ENCODE results near the gene C16orf96. TPM values are rescaled to one million over a fixed set of nuclear protein-coding genes. Genes with fewer than 3 reads are reported as not detected.

The C16orf96 gene
- total RNA-seq, 1 experiment from 2014 or later = 0.15 TPM

DNA sequence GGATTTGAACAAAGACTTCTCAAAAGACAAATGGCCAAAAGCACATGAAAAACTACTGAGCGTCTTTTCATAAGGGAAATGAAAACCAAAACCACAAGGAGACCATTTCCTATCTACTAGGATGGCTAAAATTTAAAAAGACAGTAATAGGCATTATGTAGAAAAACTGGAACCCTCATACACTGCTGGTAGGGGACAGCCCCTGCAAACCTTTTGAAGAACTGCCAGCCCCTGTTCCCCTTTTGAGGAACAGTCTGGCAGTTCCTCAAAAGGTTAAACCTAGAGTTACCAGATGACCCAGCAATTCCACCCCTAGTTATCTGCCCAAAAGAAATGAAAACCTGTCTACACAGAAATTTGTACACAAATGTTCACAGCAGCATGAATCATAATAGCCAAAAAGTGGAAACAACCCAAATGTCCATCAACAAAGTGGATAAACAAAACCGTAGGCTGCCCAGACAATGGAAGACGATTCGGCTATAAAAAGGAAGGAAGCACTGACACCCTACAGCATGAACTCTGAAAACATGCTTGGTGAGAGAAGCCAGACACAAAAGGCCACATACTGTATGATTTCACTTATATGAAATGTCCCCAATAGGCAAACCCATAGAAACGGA is 40.4 kb upstream of the C16orf96 start:
- Histone ChIP-seq H3K9me3 (ENCODE audit: insufficient read depth, low read depth) (no peaks in the 10 kb centered on the region), H3K4me2 (no peak overlapping the region)

DNA sequence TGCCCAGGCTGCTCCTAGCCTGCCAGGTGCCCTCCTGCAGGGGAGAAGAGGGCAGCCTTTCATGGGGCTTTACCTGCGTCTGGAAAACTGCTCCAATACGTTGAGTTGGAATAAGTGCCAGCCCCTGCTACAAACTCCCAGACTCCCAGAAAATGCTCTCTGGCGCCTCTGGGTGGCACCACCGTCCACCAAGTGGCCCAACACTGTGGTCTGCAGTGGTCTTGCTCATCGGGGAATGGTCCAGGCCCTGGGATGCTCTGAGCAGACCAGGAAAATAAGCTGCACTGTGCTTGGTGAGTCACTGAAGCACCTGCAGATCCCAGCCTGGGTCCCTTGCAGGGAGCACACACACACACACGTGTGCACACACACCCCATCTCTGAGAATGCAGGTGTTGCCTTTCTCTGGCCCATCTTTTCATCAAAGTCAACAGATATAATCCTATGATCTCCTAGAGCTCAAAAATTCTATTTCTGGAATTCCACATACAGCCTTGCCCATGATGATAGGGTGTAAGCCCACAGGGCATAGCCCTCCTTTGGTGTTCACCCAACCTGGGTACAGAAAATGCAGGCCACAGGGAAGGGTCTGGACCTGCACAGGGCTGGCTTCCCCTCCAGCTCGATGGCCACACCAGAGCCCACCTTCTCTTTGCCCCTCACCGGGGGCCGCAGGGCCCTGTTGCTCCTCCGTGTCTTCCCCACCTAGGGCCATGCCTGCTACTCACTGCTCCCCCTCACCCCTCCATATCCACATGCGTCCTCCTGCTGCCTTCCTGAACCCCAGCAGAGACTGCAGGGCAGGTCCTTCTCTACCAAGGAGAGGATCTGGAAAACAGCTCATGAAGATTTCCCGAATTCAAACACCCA is 38.1 kb upstream of the C16orf96 start:
- intact Hi-C loops (cut with micrococcal nuclease; ENCODE audit: unreplicated experiment) = loop anchor here (1.0 kb wide), 2 partner anchors 67 to 106 kb away; partner anchors contain the start of gene MGRN1
- Histone ChIP-seq H3K27ac (no peak overlapping the region), H3F3A (ENCODE audit: insufficient read depth, low read depth) (peaks cover 4% of the 10 kb centered on the region; the same call in 1 of the 2 replicates), H3K79me2 (ENCODE audit: low read depth) (no peaks in the 10 kb centered on the region), H3K4me2 (no peak overlapping the region), H3K4me3 (no peak overlapping the region), H2AFZ (no peak overlapping the region), H3K4me1 (replicated peaks; ENCODE audit: insufficient read depth) (no peaks in the 10 kb centered on the region), H3K9me2 (ENCODE audit: insufficient read depth) (no peaks in the 10 kb centered on the region), H4K20me1 (ENCODE audit: insufficient read depth) (no peaks in the 10 kb centered on the region; the same call in 1 of the 2 replicates), H3K27me3 (ENCODE audit: insufficient read depth, low read depth) (no peaks in the 10 kb centered on the region), H3K36me3 (ENCODE audit: low read depth) (no peaks in the 10 kb centered on the region), H3K9me3 (ENCODE audit: insufficient read depth, low read depth) (no peaks in the 10 kb centered on the region)
- BruUV-seq (replicated peaks) = no TSS peak
- ChIA-PET CTCF (interaction anchor here (0.5 to 0.6 kb wide), 3 partner anchors 98 to 180 kb away, joined by 3 to 4 read pairs (median 4); partner anchors contain the start of gene MGRN1), POLR2A (ENCODE audit: unreplicated experiment) (interaction anchor here (0.7 kb wide), 2 partner anchors 31 to 284 kb away, joined by 4 to 11 read pairs; no protein-coding TSS in a partner anchor)
- peak in 1 of 2 experiments; percentile 45 for DNase-seq
- TF ChIP-seq EZH2 (IDR thresholded peaks at IDR 0.05; ENCODE audit: low read depth) = no peak
- TF ChIP-seq, protein P1, sequence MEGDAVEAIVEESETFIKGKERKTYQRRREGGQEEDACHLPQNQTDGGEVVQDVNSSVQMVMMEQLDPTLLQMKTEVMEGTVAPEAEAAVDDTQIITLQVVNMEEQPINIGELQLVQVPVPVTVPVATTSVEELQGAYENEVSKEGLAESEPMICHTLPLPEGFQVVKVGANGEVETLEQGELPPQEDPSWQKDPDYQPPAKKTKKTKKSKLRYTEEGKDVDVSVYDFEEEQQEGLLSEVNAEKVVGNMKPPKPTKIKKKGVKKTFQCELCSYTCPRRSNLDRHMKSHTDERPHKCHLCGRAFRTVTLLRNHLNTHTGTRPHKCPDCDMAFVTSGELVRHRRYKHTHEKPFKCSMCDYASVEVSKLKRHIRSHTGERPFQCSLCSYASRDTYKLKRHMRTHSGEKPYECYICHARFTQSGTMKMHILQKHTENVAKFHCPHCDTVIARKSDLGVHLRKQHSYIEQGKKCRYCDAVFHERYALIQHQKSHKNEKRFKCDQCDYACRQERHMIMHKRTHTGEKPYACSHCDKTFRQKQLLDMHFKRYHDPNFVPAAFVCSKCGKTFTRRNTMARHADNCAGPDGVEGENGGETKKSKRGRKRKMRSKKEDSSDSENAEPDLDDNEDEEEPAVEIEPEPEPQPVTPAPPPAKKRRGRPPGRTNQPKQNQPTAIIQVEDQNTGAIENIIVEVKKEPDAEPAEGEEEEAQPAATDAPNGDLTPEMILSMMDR (conservative IDR thresholded peaks at IDR 0.05) = peak; percentile 74

More for the DNA sequence above, 40.4 kb upstream of the C16orf96 start:
- BruUV-seq (replicated peaks) = no TSS peak
- no peaks in the 10 kb centered on the region for H3K27me3 ChIP-seq (ENCODE audit: insufficient read depth, low read depth)
- no peak overlapping the region for H3K4me3 ChIP-seq
- ChIA-PET POLR2A (ENCODE audit: unreplicated experiment) (interaction anchor here (0.6 kb wide), 1 partner anchor 120 kb away, joined by 6 read pairs; no protein-coding TSS in a partner anchor), CTCF (no interaction called here)
- intact Hi-C loops (cut with micrococcal nuclease; ENCODE audit: unreplicated experiment) = no loop called here
- H3K4me1 ChIP-seq (replicated peaks; ENCODE audit: insufficient read depth) = no peaks in the 10 kb centered on the region
- H3F3A ChIP-seq (ENCODE audit: insufficient read depth, low read depth) = peaks cover 4% of the 10 kb centered on the region; the same call in 1 of the 2 replicates
- H3K27ac ChIP-seq = no peak overlapping the region
- H3K9me2 ChIP-seq (ENCODE audit: insufficient read depth) = no peaks in the 10 kb centered on the region
- H2AFZ ChIP-seq = no peak overlapping the region
- DNase-seq = no peak
- TF ChIP-seq, protein P1 (conservative IDR thresholded peaks at IDR 0.05) = no peak
- no peak for TF ChIP-seq EZH2 (IDR thresholded peaks at IDR 0.05; ENCODE audit: low read depth)
- H3K36me3 ChIP-seq (ENCODE audit: low read depth) = no peaks in the 10 kb centered on the region
- no peaks in the 10 kb centered on the region; the same call in 1 of the 2 replicates for H4K20me1 ChIP-seq (ENCODE audit: insufficient read depth)
- H3K79me2 ChIP-seq (ENCODE audit: low read depth) = no peaks in the 10 kb centered on the region

DNA sequence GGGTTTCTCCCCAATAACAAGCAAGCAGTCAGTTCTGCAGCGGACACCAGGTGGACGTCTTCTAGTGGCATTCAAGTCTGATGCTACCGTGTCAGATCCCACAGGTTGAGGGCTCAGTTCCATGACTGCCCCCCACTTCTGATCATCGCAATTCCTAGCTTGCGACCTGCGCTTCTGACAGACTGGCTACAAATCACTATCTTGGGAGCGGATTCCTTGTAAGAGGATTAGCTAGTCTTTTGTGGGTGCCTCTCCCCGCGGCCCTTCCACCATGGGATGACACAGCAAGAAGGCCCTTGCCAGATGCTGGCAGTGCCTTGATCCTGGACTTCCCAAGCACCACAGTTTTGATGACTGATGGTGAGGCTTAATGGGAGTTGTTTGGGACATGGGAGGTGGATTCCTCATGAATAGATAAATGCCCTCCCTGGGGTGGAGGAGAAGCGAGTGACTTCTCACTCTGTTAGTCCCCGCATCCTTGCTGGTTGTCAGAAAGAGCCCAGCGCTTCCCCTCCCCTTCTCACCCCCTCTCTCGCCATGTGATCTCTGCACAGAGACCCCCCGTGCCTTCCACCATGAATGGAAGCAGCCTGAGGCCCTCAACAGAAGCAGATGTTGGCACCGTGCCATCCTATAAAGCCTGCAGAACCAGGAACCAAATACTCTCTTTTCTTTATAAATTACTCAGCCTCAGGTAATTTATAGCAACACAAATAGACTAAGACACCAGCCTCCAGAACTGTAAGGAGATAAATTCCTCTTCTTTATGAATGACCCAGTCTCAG is 36.7 kb upstream of the C16orf96 start:
- H3K27ac ChIP-seq = no peak overlapping the region
- intact Hi-C loops (cut with micrococcal nuclease; ENCODE audit: unreplicated experiment) = no loop called here
- H3K9me2 ChIP-seq (ENCODE audit: insufficient read depth) = no peaks in the 10 kb centered on the region
- H3F3A ChIP-seq (ENCODE audit: insufficient read depth, low read depth) = peaks cover 4% of the 10 kb centered on the region; the same call in 1 of the 2 replicates
- H3K79me2 ChIP-seq (ENCODE audit: low read depth) = no peaks in the 10 kb centered on the region
- POLR2A ChIA-PET (ENCODE audit: unreplicated experiment) = no interaction called here
- no peak overlapping the region for H3K4me3 ChIP-seq
- H3K9me3 ChIP-seq (ENCODE audit: insufficient read depth, low read depth) = no peaks in the 10 kb centered on the region
- TF ChIP-seq, protein P1 (conservative IDR thresholded peaks at IDR 0.05) = no peak
- TF ChIP-seq EZH2 (IDR thresholded peaks at IDR 0.05; ENCODE audit: low read depth) = no peak
- no TSS peak for BruUV-seq (replicated peaks)
- H4K20me1 ChIP-seq (ENCODE audit: insufficient read depth) = no peaks in the 10 kb centered on the region; the same call in 1 of the 2 replicates
- CTCF ChIA-PET = no interaction called here
- no peak overlapping the region for H2AFZ ChIP-seq
- no peaks in the 10 kb centered on the region for H3K4me1 ChIP-seq (replicated peaks; ENCODE audit: insufficient read depth)
- DNase-seq = no peak
- no peaks in the 10 kb centered on the region for H3K36me3 ChIP-seq (ENCODE audit: low read depth)
- no peaks in the 10 kb centered on the region for H3K27me3 ChIP-seq (ENCODE audit: insufficient read depth, low read depth)
- no peak overlapping the region for H3K4me2 ChIP-seq
